Natural killer cell (primary cell): ENCODE data around the gene FAM53B. TPM values are rescaled to one million over a fixed set of nuclear protein-coding genes. Genes with fewer than 3 reads are reported as not detected.

ENCODE experiments used
- ATAC-seq, 3 donors: fragments of 150-1000 bp in 2 of 3; fragments of 200-7000 bp in 1 of 3; cut with Tn5 transposase; 1 replicate in 1 of 3; 2 replicates in 2 of 3; pipeline ENCODE4 v1.10.0; 2021; ENCODE audit warnings: mild to moderate bottlenecking in 2 of 3, moderate library complexity in 2 of 3
- DNase-seq, 2 donors: peaks; one replicate each; pipeline versions ENCODE4 v3.0.0 to v3.0.0-alpha.2; 2013 to 2021; ENCODE audit warnings: mixed read lengths in 1 of 2
- H3K27ac ChIP-seq: one replicate; pipeline ENCODE4 v1.5.1; 2013; ENCODE audit warnings: mild to moderate bottlenecking, low read length
- H3K27me3 ChIP-seq: one replicate; pipeline ENCODE4 v1.6.1; 2013; ENCODE audit warnings: low read length; ENCODE audit not compliant: control insufficient read depth, insufficient read depth
- H3K36me3 ChIP-seq: one replicate; pipeline ENCODE4 v1.6.1; 2013; ENCODE audit warnings: low read length; ENCODE audit not compliant: control insufficient read depth, insufficient read depth
- H3K4me1 ChIP-seq: one replicate; pipeline ENCODE4 v1.6.1; 2013; ENCODE audit warnings: low read length; ENCODE audit not compliant: control insufficient read depth, insufficient read depth
- H3K4me3 ChIP-seq: one replicate; pipeline ENCODE4 v1.5.1; 2013; ENCODE audit warnings: low read length
- H3K9me3 ChIP-seq: one replicate; pipeline ENCODE4 v1.6.1; 2013; ENCODE audit warnings: low read length; ENCODE audit not compliant: control insufficient read depth, insufficient read depth
- H3K27ac Mint-ChIP-seq, 2 donors: one replicate each; pipeline ENCODE4 v1.8.0; 2022; ENCODE audit warnings: mild to moderate bottlenecking in 2 of 2, mixed read lengths in 2 of 2, moderate library complexity in 1 of 2
- H3K27me3 Mint-ChIP-seq, 2 donors: one replicate each; pipeline ENCODE4 v1.8.0; 2022; ENCODE audit warnings: low read depth in 2 of 2, mixed read lengths in 2 of 2
- H3K36me3 Mint-ChIP-seq: one replicate; pipeline ENCODE4 v1.8.0; 2022; ENCODE audit warnings: mixed read lengths
- H3K4me1 Mint-ChIP-seq, 2 donors: one replicate each; pipeline ENCODE4 v1.8.0; 2022; ENCODE audit warnings: mixed read lengths in 2 of 2
- H3K4me3 Mint-ChIP-seq: one replicate; pipeline ENCODE4 v1.8.0; 2022; ENCODE audit warnings: mild to moderate bottlenecking, moderate library complexity, mixed read lengths
- H3K9me3 Mint-ChIP-seq, 2 donors: one replicate each; pipeline ENCODE4 v1.8.0; 2022; ENCODE audit warnings: mixed read lengths in 2 of 2
- CTCF ChIP-seq: fragments of 200-600 bp; IDR thresholded peaks from one replicate; pipeline ENCODE4 v1.8.0; 2022; ENCODE audit warnings: antibody characterized with exemption
- WGBS: methylation state at CpG from one replicate; pipeline ENCODE4 v1.1.7; 2013; ENCODE audit warnings: missing lambda C conversion rate; ENCODE audit not compliant: insufficient coverage; 5-methylcytosine and 5-hydroxymethylcytosine counted together
- intact Hi-C: fragments of 100-400 bp; cut with micrococcal nuclease; formaldehyde crosslinking; loops from one replicate; pipeline ENCODE4 v1.14.2; 2022
- total RNA-seq, 4 donors: library from RNA; stranded (reverse); fragments of 120-200 nt in 1 of 4; gene quantifications; one replicate each; pipeline versions ENCODE4 v1.2.3 to v1.2.4, GENCODE V29; 2013 to 2022

Gene FAM53B
- total RNA-seq, 3 donors from 2014 or later (not counting 1 experiment from before 2014, with no cell fraction given), result 77.4 to 172 (median 121) TPM

- peaks cover 87% of the 10 kb centered on the region for H3K4me1 ChIP-seq
- H3K36me3 Mint-ChIP-seq, result no peaks in the 10 kb centered on the region
- peaks cover 82 to 86% of the 10 kb centered on the region in 2 donors for H3K4me1 Mint-ChIP-seq
- H3K9me3 ChIP-seq, result no peaks in the 10 kb centered on the region
- H3K27ac ChIP-seq, result peak overlapping the region; percentile 51
- no peak overlapping the region for H3K4me3 ChIP-seq
- intact Hi-C loops, result no loop called here
- H3K27ac Mint-ChIP-seq, result peak overlapping the region; percentile 89 to 95
- no peaks in the 10 kb centered on the region for H3K27me3 ChIP-seq
- H3K4me3 Mint-ChIP-seq, result peak overlapping the region; percentile 74
- peaks cover 38% of the 10 kb centered on the region for H3K36me3 ChIP-seq
- no peaks in the 10 kb centered on the region for H3K27me3 Mint-ChIP-seq
- TF ChIP-seq CTCF, result no peak
- 94% methylated on average over 8 of the region's 8 CpGs for WGBS
- ATAC-seq (no peak), DNase-seq (no peak)
- no peaks in the 10 kb centered on the region for H3K9me3 Mint-ChIP-seq
Measured at GRCh38 chr10:124707551-124707950, 36.6 kb downstream of the FAM53B start.

- peak overlapping the region; percentile 89 to 95 for H3K27ac Mint-ChIP-seq
- intact Hi-C loops, result no loop called here
- H3K4me1 ChIP-seq, result peaks cover 89% of the 10 kb centered on the region
- H3K27ac ChIP-seq, result peak overlapping the region; percentile 32
- H3K9me3 Mint-ChIP-seq, result no peaks in the 10 kb centered on the region
- ATAC-seq, result no peak
- H3K9me3 ChIP-seq, result no peaks in the 10 kb centered on the region
- no peak overlapping the region for H3K4me3 ChIP-seq
- TF ChIP-seq CTCF, result no peak
- H3K27me3 ChIP-seq, result no peaks in the 10 kb centered on the region
- H3K4me1 Mint-ChIP-seq, result peaks cover 85 to 87% of the 10 kb centered on the region in 2 donors
- DNase-seq, result no peak
- H3K27me3 Mint-ChIP-seq, result no peaks in the 10 kb centered on the region
- H3K36me3 Mint-ChIP-seq, result no peaks in the 10 kb centered on the region
- WGBS, result 74% methylated on average over 3 of the region's 3 CpGs
- H3K36me3 ChIP-seq, result peaks cover 38% of the 10 kb centered on the region
- H3K4me3 Mint-ChIP-seq, result no peak overlapping the region
Measured at GRCh38 chr10:124707144-124707467, 37.1 kb downstream of the FAM53B start.

GRCh38 chr10:124706462-124707143 is 37.6 kb downstream of the FAM53B start:
- ATAC-seq, result no peak
- peaks cover 90 to 92% of the 10 kb centered on the region in 2 donors for H3K4me1 Mint-ChIP-seq

More at GRCh38 chr10:124706462-124707143, 37.6 kb downstream of the FAM53B start:
- Histone ChIP-seq H3K36me3 (peaks cover 38% of the 10 kb centered on the region), H3K27ac (peak overlapping the region; percentile 53), H3K4me1 (peaks cover 94% of the 10 kb centered on the region), H3K9me3 (no peaks in the 10 kb centered on the region), H3K27me3 (no peaks in the 10 kb centered on the region), H3K4me3 (no peak overlapping the region)
- no peak for DNase-seq
- H3K36me3 Mint-ChIP-seq, result no peaks in the 10 kb centered on the region
- peak overlapping the region; percentile 49 for H3K4me3 Mint-ChIP-seq
- H3K9me3 Mint-ChIP-seq, result no peaks in the 10 kb centered on the region
- H3K27me3 Mint-ChIP-seq, result no peaks in the 10 kb centered on the region
- WGBS, result 91% methylated on average over 9 of the region's 9 CpGs
- intact Hi-C loops, result no loop called here
- TF ChIP-seq CTCF, result no peak
- H3K27ac Mint-ChIP-seq, result peak overlapping the region; percentile 89 to 95
